Activated T-helper 2 cell treated with anti-CD3 and anti-CD28 coated beads, Interferon-gamma antibody, Interleukin-2, Interleukin-4, amounts not matched to agents 10 μg/mL and 5 μg/mL and 100 μg/mL, durations not matched to agents 14 hours and 24 hours and 36 hours (primary cell): ENCODE results near the gene SLC12A3. TPM values are rescaled to one million over a fixed set of nuclear protein-coding genes. Genes with fewer than 3 reads are reported as not detected.
A peak's percentile ranks its signal among the peaks of the same experiment; 100 is the strongest.

Source experiments
- DNase-seq: peaks from one replicate; pipeline ENCODE4 v3.0.0; 2021; ENCODE audit warnings: low spot score
- H3K27ac Mint-ChIP-seq: one replicate; pipeline ENCODE4 v1.8.0; 2021; ENCODE audit warnings: mixed read lengths
- H3K27me3 Mint-ChIP-seq: one replicate; pipeline ENCODE4 v1.8.0; 2021; ENCODE audit warnings: low read depth, mixed read lengths
- H3K36me3 Mint-ChIP-seq: one replicate; pipeline ENCODE4 v1.8.0; 2021; ENCODE audit warnings: low read depth, mixed read lengths
- H3K4me1 Mint-ChIP-seq: one replicate; pipeline ENCODE4 v1.8.0; 2021; ENCODE audit warnings: low read depth, mixed read lengths
- H3K4me3 Mint-ChIP-seq: one replicate; pipeline ENCODE4 v1.8.0; 2021; ENCODE audit warnings: low read depth, mild to moderate bottlenecking, moderate library complexity, mixed read lengths
- H3K9me3 Mint-ChIP-seq: one replicate; pipeline ENCODE4 v1.8.0; 2021; ENCODE audit warnings: mixed read lengths
- intact Hi-C: fragments of 100-400 bp; cut with micrococcal nuclease; formaldehyde crosslinking; loops from one replicate; pipeline ENCODE4 v1.15.1; 2023
- total RNA-seq: library from RNA; stranded (reverse); gene quantifications from 2 replicates; pipeline ENCODE4 v1.2.3, GENCODE V29; 2022

The SLC12A3 gene
- total RNA-seq, 1 donor from 2014 or later, result not detected

- H3K27me3 Mint-ChIP-seq, result no peaks in the 10 kb centered on the region
- peaks cover 8% of the 10 kb centered on the region for H3K36me3 Mint-ChIP-seq
- peaks cover 24% of the 10 kb centered on the region for H3K4me1 Mint-ChIP-seq
- DNase-seq, result no peak
- H3K9me3 Mint-ChIP-seq, result no peaks in the 10 kb centered on the region
- H3K27ac Mint-ChIP-seq, result no peak overlapping the region
- intact Hi-C loops, result no loop called here
- no peak overlapping the region for H3K4me3 Mint-ChIP-seq
Measured at GRCh38 chr16:56851671-56852400, 13.2 kb upstream of the SLC12A3 start.

GRCh38 chr16:56852401-56852730 is 12.6 kb upstream of the SLC12A3 start:
- Mint-ChIP-seq H3K4me3 (no peak overlapping the region), H3K9me3 (no peaks in the 10 kb centered on the region), H3K4me1 (peaks cover 20% of the 10 kb centered on the region), H3K27me3 (no peaks in the 10 kb centered on the region), H3K27ac (no peak overlapping the region), H3K36me3 (peaks cover 6% of the 10 kb centered on the region)
- no peak for DNase-seq
- intact Hi-C loops, result no loop called here

GRCh38 chr16:56852968-56853367 is 12.0 kb upstream of the SLC12A3 start:
- intact Hi-C loops, result no loop called here
- no peaks in the 10 kb centered on the region for H3K9me3 Mint-ChIP-seq
- no peaks in the 10 kb centered on the region for H3K27me3 Mint-ChIP-seq
- H3K36me3 Mint-ChIP-seq, result peaks cover under 1% of the 10 kb centered on the region
- DNase-seq, result no peak
- H3K4me3 Mint-ChIP-seq, result no peak overlapping the region
- H3K4me1 Mint-ChIP-seq, result peaks cover 14% of the 10 kb centered on the region
- H3K27ac Mint-ChIP-seq, result no peak overlapping the region

GRCh38 chr16:56855201-56855600 is 9.8 kb upstream of the SLC12A3 start:
- intact Hi-C loops, result no loop called here
- no peak for DNase-seq

DNA sequence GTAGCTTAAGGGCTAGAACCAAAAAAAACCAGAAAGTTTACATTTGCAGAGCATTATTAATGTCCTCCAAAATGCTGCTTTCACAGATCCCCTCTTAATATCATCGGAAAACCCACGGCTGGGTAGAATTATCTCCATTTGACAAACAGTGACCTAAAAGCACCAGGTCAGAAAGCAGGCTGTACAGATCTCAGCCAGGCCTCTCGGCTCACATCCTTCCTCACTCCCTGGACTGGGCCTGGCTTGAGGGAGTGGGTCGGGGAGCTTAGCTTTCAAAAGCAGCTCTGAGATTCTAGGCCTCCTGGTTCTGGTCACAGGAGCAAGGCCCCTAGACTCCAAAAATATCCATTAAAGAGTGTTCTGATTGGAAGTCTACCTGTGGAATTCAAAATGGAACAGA is 9.1 kb upstream of the SLC12A3 start:
- Mint-ChIP-seq H3K9me3 (no peaks in the 10 kb centered on the region), H3K27ac (no peak overlapping the region), H3K4me1 (peaks cover 18% of the 10 kb centered on the region), H3K27me3 (no peaks in the 10 kb centered on the region), H3K36me3 (no peaks in the 10 kb centered on the region), H3K4me3 (no peak overlapping the region)
- no peak for DNase-seq
- intact Hi-C loops, result no loop called here

More at GRCh38 chr16:56855201-56855600, 9.8 kb upstream of the SLC12A3 start:
- no peaks in the 10 kb centered on the region for H3K27me3 Mint-ChIP-seq
- peaks cover 10% of the 10 kb centered on the region for H3K4me1 Mint-ChIP-seq
- no peak overlapping the region for H3K27ac Mint-ChIP-seq
- H3K36me3 Mint-ChIP-seq, result no peaks in the 10 kb centered on the region
- no peak overlapping the region for H3K4me3 Mint-ChIP-seq
- no peaks in the 10 kb centered on the region for H3K9me3 Mint-ChIP-seq

GRCh38 chr16:56856876-56857447 is 8.0 kb upstream of the SLC12A3 start:
- no peaks in the 10 kb centered on the region for H3K36me3 Mint-ChIP-seq
- H3K4me1 Mint-ChIP-seq, result peaks cover 27% of the 10 kb centered on the region
- H3K4me3 Mint-ChIP-seq, result no peak overlapping the region
- H3K27ac Mint-ChIP-seq, result no peak overlapping the region
- H3K9me3 Mint-ChIP-seq, result no peaks in the 10 kb centered on the region
- intact Hi-C loops, result no loop called here
- DNase-seq, result no peak
- no peaks in the 10 kb centered on the region for H3K27me3 Mint-ChIP-seq

GRCh38 chr16:56858374-56858773 is 6.6 kb upstream of the SLC12A3 start:
- Mint-ChIP-seq H3K27ac (no peak overlapping the region), H3K4me3 (no peak overlapping the region), H3K4me1 (peaks cover 39% of the 10 kb centered on the region), H3K27me3 (no peaks in the 10 kb centered on the region), H3K9me3 (no peaks in the 10 kb centered on the region), H3K36me3 (no peaks in the 10 kb centered on the region)
- no peak for DNase-seq
- intact Hi-C loops, result no loop called here

GRCh38 chr16:56859636-56860035 is 5.4 kb upstream of the SLC12A3 start:
- H3K4me3 Mint-ChIP-seq, result no peak overlapping the region
- H3K4me1 Mint-ChIP-seq, result peaks cover 39% of the 10 kb centered on the region
- no peaks in the 10 kb centered on the region for H3K36me3 Mint-ChIP-seq
- intact Hi-C loops, result loop anchor here (2.0 kb wide), 1 partner anchor 73 kb away; the partner anchor contains the start of gene HERPUD1
- no peaks in the 10 kb centered on the region for H3K9me3 Mint-ChIP-seq
- no peak overlapping the region for H3K27ac Mint-ChIP-seq
- no peaks in the 10 kb centered on the region for H3K27me3 Mint-ChIP-seq
- no peak for DNase-seq

DNA sequence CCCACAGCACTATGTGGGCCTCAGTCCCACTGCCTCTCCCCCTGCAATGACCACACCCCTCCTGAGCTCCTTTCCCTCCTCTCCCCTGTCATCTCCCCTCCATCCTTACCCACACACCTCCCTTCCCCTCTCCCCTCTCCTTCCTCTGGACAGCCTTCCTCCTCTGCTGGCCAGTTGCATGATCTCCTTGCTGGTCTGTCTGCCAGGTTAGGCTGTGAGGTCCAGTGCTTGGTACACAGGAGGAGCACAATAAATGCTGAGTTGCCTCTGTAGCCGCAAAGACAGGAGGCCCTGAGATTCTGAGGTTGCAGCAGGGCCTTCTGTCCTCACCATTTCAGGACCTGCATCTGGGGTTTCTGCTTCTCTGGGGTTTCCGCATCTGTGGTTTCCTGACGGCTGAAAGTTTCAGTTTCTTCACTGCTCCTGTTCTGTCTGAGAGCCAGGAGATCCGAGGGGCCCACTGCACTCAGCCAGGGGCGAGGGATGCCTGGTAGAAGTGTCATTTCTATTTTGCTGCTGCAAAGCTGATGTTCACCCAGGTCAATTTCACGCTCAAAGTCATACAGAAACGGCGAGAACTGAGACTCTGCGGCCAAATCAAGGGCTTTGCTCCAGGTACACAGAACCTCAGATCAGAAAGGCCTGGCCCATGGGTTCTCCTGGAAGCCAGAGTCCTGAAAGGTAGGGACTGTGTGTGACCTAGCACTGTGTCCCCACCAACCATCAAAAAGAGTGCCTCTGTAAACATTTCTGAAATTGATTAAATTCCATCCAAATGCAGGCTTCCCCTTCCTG is 4.6 kb upstream of the SLC12A3 start:
- DNase-seq, result peak; percentile 51
- no peaks in the 10 kb centered on the region for H3K9me3 Mint-ChIP-seq
- peak overlapping the region; percentile 30 for H3K4me3 Mint-ChIP-seq
- intact Hi-C loops, result loop anchor here (2.0 kb wide), 1 partner anchor 72 kb away; the partner anchor contains the start of gene HERPUD1
- H3K27ac Mint-ChIP-seq, result peak overlapping the region; percentile 54
- H3K27me3 Mint-ChIP-seq, result no peaks in the 10 kb centered on the region
- peaks cover 39% of the 10 kb centered on the region for H3K4me1 Mint-ChIP-seq
- no peaks in the 10 kb centered on the region for H3K36me3 Mint-ChIP-seq

- Mint-ChIP-seq H3K27ac (no peak overlapping the region), H3K9me3 (no peaks in the 10 kb centered on the region), H3K4me3 (no peak overlapping the region), H3K4me1 (peaks cover 39% of the 10 kb centered on the region), H3K36me3 (no peaks in the 10 kb centered on the region), H3K27me3 (no peaks in the 10 kb centered on the region)
- DNase-seq, result no peak
- intact Hi-C loops, result loop anchor here (2.0 kb wide), 1 partner anchor 72 kb away; the partner anchor contains the start of gene HERPUD1
Measured at GRCh38 chr16:56861092-56861610, 3.9 kb upstream of the SLC12A3 start.

DNA sequence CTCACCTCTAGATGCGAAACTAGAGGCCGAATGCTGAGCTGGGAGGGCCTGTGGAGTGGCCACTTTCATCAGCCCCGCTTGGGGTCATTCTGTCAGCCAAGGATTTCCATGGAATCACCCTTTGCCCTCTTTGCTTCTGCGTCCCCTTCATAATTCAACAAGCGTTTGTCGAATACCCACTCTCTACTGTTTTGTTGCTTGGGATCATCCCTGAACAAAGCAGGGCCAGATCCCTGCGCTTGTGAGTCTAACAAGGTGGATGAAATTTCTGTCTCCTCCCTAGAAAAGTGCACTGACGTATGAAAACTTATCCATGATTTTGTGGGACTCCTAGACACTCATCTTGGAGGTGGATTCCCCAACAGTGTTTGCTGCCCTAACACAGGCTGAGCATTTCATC is 3.3 kb upstream of the SLC12A3 start:
- intact Hi-C loops, result loop anchor here (2.0 kb wide), 1 partner anchor 71 kb away; the partner anchor contains the start of gene HERPUD1
- peaks cover 39% of the 10 kb centered on the region for H3K4me1 Mint-ChIP-seq
- no peak overlapping the region for H3K4me3 Mint-ChIP-seq
- H3K27ac Mint-ChIP-seq, result no peak overlapping the region
- H3K27me3 Mint-ChIP-seq, result no peaks in the 10 kb centered on the region
- no peaks in the 10 kb centered on the region for H3K36me3 Mint-ChIP-seq
- no peaks in the 10 kb centered on the region for H3K9me3 Mint-ChIP-seq
- no peak for DNase-seq

DNA sequence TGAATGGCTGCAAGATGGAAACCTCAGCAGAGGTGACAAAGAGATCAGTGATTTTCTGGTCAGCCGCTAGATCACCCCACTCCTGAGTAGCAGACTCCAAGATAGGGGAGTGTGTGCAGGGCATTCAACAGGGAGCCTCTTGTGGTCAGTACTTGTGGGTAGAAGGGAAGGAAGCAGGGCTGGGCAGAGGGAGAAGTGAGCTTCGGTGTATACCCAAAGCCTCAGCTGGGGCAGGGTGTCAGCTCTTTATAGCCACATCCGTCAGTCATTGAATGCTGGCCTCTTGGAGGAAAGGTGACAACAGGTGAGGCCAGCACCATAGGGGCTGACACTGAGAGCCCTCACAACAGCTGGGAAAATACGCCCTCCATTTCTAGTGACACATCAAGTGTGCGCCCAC is 2.2 kb upstream of the SLC12A3 start:
- Mint-ChIP-seq H3K4me3 (no peak overlapping the region), H3K27ac (no peak overlapping the region), H3K4me1 (peaks cover 44% of the 10 kb centered on the region), H3K36me3 (no peaks in the 10 kb centered on the region), H3K9me3 (no peaks in the 10 kb centered on the region), H3K27me3 (no peaks in the 10 kb centered on the region)
- intact Hi-C loops, result no loop called here
- DNase-seq, result no peak
